AG08395 (cell line): ENCODE data around the gene ETFB.

ENCODE experiments used
- DNase-seq: peaks from one replicate; pipeline ENCODE4 v3.0.0; 2012; ENCODE audit warnings: mixed read lengths, low spot score

The ETFB gene

DNA sequence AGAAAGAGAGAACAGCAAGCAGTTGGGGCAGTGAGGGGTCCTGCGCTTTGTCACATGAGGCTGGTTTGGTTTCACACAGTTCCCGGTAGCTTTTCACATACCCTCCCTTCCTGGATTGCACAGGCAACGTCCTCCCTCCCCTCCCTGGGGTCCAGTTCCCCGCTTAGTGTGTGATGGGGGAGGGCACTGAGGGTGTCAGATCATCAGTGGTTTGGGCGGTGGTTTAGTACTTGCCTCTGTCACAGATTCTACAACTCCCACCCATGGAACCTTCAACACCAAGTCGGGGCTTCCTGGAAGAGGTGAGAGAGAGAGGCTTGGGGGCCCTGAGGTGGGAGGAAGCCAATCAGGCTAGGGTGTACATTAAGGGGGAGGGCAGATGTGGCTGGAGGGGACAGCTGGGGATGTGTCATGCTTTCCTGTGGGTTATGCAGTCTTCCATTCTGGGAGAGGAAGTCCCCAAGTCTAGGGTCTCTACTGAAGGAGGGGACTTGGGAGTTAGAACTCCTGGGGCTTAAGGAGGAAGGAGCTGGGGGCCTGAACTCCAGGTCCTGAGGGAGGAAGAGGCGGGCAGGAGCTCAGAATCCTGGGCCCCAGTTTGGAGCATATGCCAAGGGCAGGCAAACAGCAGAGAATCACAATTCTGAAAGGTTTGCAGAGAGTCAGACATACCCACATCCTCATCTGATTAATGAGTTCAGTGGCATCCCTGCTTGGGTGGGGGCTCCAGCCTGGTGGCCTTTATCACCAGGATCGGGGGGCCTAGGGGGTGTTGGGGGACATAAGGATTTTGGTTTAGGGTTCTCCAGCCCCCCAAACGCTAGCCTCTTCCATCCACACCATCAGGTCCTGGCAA lies 6.7 kb upstream of the ETFB start, which contains the start of gene NKG7:
Gene NKG7 (minus strand): TSS at position 6 of the 856 bp plus-strand sequence. CDS start 119 bp downstream, outside the sequence.
- DNase-seq, result no peak

DNA sequence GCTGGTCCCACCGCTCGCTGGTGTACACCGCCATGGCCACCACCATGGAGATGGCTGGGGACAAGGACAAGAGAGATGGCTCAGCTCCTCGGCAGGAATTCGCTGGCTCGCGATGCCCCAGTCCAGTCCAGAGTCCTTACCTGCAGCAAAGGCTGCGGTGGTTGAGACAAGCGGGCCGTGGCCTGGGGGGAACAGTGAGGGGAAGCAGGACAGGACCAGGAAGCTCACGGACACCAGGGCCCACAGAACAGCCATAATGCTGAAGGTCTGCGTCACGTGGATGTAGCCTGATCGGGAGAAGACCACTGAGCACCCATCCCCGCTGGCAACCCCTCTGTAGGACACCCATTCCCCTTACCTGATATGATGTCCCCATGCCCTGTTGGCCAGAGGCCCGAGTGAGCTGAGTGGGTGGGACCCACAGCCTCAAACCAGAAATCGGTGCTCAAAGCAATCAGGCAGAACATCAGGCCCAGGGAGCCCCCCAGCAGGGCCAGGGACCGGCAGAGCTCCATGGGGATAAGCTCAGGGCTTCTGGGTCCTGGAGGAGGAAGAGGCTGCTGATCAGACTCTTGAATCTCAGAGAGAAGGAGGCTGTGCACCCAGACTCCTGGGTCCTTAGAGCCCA lies 5.9 kb upstream of the ETFB start:
- no peak for DNase-seq

DNA sequence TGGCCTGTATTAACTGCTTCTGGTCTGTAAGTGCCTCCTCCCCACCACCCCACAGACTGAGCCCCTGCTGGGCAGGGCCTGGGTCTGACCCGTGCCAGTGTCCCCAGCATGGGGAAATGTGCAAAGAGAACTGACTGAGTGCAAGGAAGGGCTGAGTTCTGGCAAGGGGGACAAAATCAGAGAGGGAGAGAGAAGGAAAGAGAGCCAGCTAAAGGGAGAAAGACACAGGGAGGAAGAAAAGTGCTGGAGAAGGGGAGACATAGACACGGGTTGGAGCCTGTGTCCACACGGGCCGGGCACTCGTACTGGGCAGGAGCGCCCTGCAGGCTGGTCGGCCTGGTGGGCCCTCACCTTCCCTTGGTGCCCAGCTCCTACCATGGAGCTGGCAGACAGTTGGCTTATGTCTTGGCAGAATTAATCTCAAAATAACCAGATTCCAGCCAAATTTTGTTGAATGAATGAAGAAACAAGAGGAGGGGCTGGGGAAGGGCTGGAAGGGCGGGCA lies 5.0 kb upstream of the ETFB start:
- no peak for DNase-seq

DNA sequence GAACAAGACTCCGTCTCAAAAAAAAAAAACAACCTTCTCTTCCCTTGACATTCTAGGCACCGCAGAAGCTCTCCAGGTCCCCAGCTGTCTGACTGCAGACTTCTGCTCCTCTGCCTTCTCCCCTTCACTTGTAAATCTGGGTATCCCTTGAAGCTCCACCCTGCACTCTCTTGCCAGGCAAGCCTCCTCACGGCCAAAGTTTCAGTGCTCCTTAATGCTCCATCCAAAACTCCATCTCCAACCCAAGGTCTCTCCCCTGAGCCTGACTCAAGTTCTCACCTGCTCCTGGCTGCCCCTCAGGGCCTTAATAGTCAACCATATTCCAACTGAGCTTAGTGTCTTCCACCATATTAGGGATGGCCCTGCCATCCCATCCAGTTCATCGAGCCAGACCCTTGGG lies 4.0 kb upstream of the ETFB start:
- no peak for DNase-seq

DNA sequence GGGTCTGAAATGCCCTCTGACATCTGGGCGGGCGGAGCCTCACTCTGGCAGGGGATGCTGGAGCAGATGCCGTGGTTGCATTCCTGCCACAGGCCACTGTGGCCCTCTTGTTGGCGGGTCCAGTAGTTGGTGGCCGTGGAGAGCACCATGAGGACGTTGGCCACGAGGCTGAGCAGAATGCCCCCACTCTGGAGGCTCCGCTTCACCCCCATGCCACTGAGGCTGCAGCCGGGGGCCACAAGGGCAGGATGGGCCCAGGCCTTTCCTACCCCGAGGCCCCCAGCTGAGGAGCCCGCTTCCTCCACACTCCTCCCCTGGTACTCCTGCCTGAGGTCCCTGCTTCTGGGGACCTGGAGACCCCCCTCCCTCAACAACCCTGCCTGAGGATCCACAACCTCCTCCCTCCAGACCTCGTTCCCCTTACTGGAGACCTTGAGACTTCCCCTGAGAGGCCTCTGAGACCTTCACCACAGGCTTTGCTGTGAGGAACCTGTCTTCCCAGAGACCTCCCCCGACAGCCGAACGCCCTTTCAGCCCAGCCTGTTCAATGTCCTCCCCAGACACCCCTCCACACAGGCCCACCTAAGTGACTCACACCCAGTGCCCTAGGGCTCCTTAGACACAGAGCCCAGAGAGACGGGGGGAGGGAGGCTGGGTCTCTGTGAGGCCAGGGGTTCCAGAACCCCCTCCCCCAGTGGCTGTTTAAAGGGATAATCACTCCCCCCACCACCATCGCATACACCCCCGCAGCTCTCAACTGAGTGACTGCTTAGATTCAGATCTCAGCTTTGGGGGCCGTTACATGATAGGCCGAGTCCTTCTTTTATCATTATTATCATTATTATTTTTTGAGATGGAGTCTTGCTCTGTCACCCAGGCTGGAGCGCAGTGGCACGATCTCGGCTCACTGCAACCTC lies 2.4 kb upstream of the ETFB start, which contains the start of gene CLDND2:
Gene CLDND2 (minus strand): TSS at position 638 of the 917 bp plus-strand sequence. CDS start 426 bp downstream, at position 212.
- peak; percentile 17 for DNase-seq

DNA sequence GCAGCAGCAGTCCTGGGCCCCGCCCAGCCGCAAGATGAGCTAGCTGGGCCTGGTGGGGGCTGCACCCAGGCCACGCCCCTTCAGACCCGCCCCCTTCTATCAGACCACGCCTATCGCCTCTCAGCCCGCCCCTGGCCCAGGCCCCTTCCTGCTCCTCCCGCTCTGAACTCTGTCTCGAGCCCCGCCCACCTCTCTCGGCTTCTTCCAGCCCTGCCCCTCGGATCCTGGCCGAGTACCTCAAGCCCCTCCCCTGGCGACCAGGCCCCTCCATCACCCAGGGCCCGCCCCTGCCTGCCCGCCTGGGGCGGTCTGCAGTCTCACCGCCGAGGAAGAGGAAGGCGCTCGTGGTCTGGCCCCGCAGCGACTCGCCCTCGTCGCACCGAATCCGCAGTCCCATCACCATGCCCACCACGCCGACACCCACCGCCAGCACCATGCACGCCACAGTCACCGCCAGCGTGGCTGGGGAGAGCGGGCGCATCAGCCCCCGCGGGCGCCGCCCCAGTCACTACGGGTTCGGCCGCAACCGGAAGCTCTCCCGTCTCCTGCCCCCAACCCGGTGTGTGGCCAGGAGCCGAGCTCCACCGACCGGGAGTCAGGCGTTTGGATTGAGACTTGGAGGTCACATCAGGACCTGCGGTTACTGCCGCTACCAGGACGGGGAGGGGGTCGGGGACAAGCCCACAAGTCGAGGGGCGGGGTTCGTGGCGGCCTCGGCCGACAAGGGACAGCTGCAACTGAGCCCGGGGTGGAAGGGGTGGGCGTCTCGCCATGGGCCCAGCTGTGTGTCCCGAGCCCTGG lies 1.6 kb upstream of the ETFB start:
- DNase-seq, result peak; percentile 99

DNA sequence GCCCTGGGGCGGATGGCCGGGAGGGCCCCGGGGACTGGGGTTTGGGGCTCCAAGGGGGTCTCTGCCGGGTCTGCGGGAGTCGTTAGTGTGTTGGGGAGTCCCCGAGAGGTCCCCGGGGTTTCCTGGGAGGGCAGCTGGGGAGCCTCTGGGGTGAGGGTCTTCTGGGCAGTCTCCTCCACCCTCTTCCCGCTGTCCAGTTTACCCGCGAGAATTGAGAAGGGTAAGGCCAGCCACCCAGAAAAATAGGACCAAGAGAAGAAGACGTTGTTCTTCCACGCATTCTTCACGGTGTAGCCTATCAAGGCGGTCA lies 1.0 kb upstream of the ETFB start:
- DNase-seq, result no peak

DNA sequence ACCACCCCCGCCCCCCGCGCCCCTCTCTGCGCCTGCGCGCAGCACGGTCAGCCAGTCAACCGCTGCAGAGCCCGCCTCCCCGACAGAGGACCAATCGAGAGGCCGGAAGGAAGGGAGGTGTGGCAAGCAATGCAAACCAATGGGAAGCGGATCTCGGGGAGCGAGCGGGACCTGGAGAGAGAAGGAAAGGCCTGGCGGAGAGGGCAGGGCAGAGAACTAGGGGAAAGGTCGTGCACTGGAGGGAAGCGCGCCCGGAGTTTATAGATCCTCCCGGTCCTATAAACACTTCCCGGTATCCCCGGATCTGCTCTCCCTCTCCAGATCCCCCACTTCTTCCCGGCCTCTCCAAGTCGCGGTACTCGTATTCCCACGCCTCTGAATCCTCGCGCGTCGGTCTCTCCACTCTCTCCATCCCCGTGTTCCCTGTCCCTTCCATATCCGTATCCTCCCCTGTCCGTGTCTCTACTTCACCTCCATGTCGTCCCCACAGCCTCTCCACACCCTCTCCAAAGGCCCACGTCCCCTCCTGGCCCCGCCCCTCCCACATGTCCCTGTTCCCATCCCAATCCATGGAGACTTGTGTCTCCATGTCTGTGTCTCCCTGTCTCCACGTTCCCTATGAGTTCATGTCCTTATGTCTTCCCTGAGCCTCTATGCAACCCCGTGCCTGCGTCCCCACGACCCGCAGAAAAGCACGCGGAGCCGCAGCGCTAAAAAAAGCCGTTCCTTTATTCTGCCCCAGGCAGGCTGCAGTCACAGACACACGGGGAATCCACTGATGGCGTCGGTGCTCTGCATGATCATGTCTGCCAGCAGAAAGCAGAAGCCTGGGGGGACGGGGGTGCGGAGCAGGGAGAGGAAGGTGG lies 434 bp upstream of the ETFB start:
- peak; percentile 98 for DNase-seq

DNA sequence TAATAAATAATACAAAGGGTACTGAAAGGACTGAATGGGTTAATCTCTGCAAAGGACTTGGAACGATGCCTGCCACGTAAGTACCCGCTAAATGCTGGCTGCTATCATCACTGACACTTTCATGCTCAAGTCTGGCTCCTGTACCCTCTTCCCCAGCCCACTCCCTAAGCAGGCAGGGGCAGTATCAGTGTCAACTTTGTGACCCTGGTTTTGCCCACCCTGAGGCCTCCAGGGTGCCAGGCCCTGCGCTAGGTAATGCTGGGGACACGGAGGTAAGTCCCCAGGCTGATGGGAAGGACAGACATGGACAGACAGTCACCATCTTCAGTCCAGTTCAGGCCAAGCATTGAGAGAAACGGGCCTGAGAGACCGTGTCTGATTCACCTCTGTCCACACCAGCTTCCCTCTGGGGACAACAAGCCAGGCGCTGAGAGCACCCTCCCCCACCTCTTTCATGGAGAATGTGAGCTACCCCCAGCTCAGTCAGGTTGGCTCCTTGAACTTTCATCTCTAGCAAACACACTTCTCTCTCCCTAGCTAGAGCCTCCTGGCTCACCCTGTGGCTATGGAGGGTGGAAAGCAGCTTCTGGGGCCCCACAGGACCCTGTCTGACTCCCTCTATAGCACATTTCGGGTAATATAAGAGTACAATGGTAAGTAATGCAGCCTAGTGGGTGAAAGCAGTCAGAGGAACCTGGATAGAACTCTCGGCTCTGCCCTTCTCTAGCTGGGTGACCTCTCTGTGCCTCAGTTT lies 800 bp downstream of the ETFB start:
- peak; percentile 30 for DNase-seq

DNA sequence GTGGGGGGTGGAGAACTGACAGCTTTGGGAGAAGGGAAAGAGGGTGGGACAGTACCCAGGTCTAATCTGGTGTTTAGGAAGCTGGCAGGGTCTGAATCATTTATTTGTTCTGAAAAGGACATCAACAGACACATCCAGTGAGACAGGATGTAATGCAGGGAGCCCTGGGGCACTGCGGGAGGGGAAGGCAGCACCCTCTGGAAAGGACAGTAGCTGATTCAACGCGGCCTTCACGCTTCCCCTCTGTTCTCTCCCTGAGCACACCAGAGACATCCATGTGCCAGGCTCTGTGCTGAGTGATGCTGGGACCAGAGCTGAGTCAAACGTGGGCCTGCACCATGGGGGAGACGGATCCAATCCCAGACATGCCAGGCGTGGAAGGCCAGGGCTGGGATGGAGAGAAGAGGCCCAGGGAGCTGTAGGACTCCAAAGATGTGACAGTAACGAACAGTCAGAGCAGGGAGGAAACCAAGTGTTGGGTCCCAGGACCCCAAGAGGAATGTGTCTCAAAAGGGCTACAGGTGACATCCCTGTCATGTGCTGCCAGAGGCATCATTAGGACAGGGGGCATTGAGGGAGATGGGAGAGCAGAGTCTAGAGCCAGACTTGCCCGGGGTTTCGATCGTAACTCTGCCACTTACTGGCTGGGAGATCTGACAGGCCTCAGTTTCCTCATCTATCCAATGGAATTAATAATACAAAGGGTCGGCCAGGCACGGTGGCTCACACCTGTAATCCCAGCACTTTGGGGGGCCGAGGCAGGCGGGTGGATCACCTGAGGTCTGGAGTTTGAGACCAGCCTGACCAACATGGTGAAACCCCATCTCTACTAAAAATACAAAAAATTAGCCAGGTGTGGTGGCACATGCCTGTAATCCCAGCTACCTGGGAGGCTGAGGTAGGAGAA lies 1.7 kb downstream of the ETFB start:
- DNase-seq, result no peak

DNA sequence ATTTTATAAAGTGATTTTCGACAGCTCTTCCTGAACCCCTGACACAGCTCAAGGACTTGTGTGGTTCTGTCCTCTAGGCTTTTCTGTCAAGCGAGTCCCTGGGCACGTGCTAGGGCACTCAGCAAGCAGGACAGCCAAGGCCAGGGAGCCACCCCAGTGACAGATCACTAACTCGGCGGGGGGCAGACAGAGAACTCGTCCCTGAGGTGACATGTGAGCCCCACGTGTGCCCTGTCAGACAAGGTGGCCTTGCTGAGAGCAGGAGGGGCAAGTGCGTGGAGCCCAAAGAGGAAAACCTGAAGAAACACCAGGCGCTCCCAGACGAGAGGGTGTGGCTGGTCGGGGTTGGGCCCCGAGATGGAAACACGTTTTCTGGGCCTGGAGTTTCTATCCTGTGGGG lies 4.9 kb downstream of the ETFB start:
- no peak for DNase-seq

DNA sequence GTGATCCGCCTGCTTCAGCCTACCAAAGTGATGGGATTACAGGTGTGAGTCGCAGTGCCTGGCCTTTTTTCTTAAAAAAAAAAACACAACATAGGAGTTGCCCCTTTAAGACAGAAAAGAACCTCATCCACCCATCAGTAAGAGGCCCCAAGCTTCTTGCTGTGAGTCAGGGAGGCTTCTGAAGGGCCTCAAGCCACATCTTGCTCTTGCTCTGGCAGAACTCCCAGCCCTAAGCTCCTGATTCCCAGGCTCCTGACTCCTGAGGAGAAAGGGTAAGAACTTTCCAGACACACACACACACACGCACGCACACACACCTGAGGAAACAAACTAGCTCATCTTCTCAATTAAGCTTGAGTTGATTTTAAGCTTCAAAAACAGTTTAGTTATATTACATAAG lies 6.9 kb downstream of the ETFB start:
- peak; percentile 90 for DNase-seq

DNA sequence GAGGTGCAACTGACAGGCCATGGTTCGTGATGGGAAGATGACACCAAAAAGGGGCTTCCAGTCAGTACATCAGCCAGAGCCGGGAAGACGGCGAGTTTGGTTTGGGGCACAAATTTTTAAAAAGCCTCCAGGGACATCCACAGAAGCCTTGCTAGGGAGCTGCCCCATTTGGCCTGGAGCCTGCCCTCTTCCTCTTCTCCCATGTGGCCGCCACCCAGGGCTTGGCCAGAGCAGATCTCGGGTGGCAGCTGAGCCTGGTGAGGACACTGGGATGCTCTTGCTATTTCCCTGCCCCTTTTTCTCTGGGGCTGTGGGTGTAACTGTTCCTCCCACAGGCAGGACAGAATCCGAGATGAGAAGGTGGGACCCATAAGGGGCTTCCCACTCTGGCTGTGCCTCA lies 8.2 kb downstream of the ETFB start:
- no peak for DNase-seq

DNA sequence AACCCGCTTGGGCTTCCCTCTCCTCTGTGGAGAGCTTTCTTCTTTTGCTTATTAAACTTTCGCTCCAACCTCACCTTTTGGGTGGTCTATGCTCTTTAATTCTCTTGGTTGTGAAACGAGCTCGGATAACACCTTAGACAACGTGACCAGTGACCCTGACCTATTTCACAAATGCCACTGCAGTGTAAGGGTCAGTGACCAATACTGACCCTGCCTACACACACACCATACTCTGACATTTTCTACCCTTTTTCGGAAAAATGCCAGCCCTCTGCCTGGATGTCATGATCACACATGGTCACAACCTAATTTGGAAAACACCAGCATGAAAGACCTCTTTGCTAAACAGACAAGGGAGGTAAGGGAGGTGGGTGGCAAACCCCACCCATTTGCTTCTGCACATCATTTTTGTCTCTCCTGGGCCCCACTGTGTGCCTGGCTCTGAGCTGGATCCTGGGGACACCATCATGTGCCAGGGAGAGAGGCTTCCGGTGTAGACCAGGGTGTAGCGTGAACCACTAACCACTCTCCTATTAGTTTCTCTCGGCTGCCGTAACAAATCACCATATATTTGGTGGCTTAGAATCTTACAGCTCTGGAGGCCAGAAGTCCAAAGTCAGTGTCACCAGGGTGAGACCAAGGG lies 9.9 kb downstream of the ETFB start:
- DNase-seq, result no peak

DNA sequence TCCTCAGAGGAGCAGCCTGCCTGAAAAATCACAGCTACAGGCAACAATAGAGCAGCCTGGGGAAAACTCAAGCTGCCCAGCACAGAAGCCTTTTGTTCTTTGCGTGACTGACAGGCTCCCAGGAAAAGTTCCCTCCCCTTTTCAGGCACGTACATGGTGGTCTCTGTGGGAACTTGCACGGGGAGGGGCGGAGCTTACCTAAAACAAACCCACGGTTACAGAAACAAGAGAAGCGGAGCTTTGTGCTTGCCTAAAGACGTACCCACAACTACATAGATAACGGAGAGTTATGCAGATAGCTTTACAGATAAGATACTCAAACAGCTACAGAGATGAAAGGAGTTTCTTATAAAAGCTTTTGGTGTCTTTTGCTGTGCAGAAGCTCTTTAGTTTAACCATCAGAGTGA lies 11.4 kb downstream of the ETFB start:
- DNase-seq, result no peak

DNA sequence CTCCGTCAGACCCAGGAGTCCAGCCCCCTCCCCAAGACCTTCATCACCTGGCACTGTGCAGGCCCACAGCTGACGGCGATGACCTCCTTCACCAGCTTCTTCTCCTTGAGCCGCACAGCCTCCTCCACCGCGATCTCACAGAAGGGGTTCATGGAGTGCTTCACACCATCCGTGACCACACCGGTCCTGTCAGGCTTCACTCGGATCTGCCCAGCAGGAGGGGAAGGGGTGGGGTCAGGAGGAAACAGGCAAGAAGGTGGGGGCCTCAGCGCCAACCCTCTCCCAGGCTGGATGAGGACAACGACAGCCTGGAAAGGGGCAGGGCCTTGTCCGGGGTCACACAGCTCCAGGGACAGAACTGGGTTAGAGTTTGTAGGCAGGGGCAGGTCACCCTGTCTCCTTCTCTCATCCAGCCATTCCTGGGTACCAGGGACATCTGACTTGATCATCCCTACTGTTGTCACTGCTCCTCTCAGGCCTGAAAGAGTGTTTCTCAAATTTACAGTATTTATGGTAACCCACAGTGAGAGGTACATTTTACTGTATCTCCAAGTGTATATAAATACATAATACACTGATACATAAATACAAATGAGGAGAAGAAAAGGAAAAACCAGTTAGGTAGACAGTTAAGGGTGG lies 12.0 kb downstream of the ETFB start:
- no peak for DNase-seq

DNA sequence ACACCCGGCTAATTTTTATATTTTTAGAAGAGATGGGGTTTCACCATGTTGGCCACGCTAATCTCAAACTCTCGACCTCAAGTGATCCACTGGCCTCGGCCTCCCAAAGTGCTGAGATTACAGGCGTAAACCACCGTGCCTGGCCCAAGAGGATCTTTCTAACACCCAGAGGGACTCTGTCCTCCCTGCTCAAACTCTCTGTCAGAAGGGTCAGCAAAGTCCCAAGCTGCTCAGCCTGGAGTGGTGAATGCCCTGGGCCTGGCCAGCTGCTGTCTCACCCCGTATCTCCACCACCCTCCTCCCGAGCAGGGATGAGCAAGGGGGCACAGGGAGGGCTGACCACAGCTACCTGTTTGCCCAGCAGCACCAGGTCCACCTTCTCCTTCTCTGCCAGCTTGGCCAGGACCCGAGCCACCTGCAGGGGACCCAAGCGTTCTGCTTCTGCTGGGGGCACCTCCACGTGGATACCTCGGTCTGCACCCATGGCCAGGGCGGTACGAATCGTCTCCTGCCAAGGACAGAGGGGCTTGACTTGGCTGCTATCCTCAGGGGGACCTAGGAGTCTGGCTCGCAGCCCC lies 13.3 kb downstream of the ETFB start:
- DNase-seq, result no peak
